Measurements from ENCODE around the gene ZSWIM1. TPM values are rescaled to one million over a fixed set of nuclear protein-coding genes. Genes with fewer than 3 reads are reported as not detected.

The ZSWIM1 gene
- total RNA-seq (2014; rRNA removed; shearing (Covaris generic)), result 20.5 and 23.2 TPM in 2 replicates

GRCh38 chr20:45880988-45881788 lies at the start of gene ZSWIM1:
Gene ZSWIM1, plus strand, starts transcription at chr20:45881227. Its CDS starts 1,366 bp downstream, at chr20:45882593.
- peak; percentile 100 for DNase-seq
- peak within 1 kb of the TSS; percentile 43 for H3K27ac ChIP-seq
- H3K36me3 ChIP-seq, result peaks cover 13% of the 10 kb centered on the region
- H3K9me3 ChIP-seq (replicated peaks), result no peaks in the 10 kb centered on the region
- no peaks in the 10 kb centered on the region for H3K27me3 ChIP-seq
- H3K4me1 ChIP-seq, result peaks cover 9% of the 10 kb centered on the region
- peak within 1 kb of the TSS; percentile 68 for H3K4me3 ChIP-seq

DNA sequence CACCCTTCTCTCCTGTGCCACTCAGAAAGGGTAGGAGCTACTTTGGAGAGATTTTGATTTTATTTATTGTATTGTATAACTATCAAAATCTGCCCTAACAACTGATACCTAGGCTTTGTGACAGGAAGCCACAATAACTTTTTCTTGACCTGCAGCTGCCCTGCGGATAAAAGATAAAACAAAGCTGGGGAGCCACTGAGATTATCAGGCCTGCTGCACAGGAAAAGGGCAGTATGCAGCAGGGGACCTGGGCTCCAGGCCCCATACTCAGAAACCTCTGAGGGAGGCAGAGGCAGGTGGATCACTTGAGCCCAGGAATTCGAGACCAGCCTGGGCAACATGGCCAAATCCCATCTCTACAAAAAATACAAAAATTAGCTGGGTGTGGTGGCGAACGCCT lies 48.4 kb upstream of the ZSWIM1 start:
- H3K36me3 ChIP-seq, result no peaks in the 10 kb centered on the region
- H3K9me3 ChIP-seq (replicated peaks), result no peaks in the 10 kb centered on the region
- H3K27ac ChIP-seq, result no peak overlapping the region
- no peaks in the 10 kb centered on the region for H3K27me3 ChIP-seq
- H3K4me3 ChIP-seq, result no peak overlapping the region
- no peak for DNase-seq
- peaks cover 39% of the 10 kb centered on the region for H3K4me1 ChIP-seq

DNA sequence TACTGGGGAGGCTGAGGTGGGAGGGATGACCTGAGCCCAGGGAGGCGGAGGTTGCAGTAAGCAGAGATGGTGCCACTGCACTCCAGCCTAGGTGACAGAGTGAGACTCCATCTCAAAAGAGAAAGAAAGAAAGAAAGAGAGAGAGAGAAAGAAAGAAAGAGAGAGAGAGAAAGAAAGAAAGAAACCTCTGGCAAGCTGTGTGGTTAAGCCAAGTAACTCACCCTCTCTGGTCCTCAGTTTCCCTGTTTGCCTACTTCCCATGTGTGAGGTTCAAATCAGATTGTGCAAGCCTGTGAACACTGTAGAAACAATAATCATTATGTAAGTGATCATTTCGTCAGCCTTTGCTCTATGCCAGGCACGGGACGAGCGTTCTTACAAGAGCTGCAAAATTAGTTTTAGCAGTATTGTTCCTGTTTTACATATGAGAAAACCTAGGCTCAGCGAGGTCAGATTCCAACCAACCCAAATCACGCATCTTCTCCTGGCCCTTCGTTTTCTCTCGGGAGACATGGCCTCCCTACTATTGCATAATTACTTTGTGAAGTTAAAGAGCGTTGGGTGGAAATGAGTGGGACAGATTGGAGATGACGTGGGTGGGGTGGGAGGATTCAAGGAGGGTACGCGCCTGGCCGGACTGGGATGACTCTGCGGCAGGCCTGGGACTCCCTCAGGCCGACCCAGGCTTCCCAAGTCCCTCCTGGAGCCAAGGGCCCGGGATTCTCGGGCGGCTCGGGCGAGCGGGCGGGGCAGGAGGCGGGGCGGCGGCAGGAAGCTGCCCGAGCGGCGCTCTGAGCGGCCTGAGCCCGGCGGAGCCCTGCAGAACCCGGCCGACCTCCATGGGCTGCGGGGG lies 47.8 kb upstream of the ZSWIM1 start, which contains the start of gene SNX21:
Gene SNX21 (plus strand): TSS at position 770 of the 853 bp plus-strand sequence. CDS start 121 bp downstream, outside the sequence.
- peak within 1 kb of the TSS; percentile 21; the same call in 1 of the 2 replicates for H3K27ac ChIP-seq
- peak; percentile 93 to 94 for DNase-seq
- H3K36me3 ChIP-seq, result no peaks in the 10 kb centered on the region
- peaks cover 32% of the 10 kb centered on the region for H3K4me1 ChIP-seq
- H3K27me3 ChIP-seq, result no peaks in the 10 kb centered on the region
- H3K4me3 ChIP-seq, result peak within 1 kb of the TSS; percentile 64
- no peaks in the 10 kb centered on the region for H3K9me3 ChIP-seq (replicated peaks)

DNA sequence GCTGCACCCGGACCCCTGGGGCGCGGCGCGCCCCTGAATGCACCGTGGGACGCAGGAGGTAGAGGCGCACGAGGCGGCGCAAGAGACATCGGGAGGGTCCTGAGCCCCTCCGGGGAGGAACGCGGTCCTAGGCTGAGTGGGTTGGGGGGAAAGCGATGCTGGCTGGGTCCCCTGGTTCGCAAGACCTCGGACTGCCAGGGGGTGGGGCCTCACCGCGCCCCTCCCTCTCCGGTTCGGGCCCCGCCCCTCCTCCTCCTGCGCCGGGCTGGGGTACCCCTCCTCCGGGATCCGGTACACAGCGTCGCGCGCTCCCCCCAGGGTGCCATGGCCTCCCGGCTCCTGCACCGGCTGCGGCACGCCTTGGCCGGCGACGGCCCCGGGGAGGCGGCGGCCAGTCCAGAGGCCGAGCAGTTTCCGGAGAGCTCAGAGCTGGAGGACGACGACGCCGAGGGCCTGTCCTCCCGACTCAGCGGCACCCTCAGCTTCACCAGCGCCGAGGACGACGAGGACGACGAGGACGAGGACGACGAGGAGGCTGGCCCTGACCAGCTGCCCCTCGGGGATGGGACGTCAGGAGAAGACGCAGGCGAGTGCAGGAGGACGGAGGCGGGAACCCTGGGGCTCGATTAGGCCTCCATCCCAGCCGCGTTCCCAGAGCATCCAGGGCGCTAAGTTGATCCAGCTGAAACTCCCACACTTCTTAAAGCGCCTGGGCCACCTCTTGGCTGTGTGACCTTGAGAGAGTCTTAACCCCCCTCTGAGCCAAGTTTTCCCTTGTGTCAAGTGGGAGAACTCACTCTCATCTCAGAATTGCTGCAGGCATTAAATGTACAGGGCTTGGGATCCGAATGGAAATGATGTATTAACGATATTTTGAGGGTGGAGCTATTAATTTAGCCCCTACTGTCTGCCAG lies 46.9 kb upstream of the ZSWIM1 start:
- H3K4me1 ChIP-seq, result peaks cover 25% of the 10 kb centered on the region
- peak overlapping the region; percentile 21; the same call in 1 of the 2 replicates for H3K27ac ChIP-seq
- H3K9me3 ChIP-seq (replicated peaks), result no peaks in the 10 kb centered on the region
- H3K27me3 ChIP-seq, result no peaks in the 10 kb centered on the region
- H3K36me3 ChIP-seq, result no peaks in the 10 kb centered on the region
- DNase-seq, result peak; percentile 81 to 87
- H3K4me3 ChIP-seq, result peak overlapping the region; percentile 64

DNA sequence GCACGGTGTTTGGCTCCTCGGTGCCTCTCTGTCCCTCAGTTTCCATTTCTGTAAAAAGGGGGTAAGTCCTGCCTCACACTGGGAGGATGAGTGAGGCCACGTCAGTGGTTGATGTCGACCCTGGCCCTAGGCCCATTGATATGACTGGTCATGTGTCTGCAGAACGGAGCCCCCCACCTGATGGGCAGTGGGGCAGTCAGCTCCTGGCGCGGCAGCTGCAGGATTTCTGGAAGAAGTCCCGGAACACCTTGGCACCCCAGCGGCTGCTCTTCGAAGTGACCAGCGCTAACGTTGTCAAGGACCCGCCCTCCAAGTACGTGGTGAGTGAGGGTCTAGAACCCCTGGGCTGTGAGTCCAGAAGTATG lies 46.2 kb upstream of the ZSWIM1 start:
- Histone ChIP-seq H3K4me1 (peaks cover 21% of the 10 kb centered on the region), H3K27me3 (no peaks in the 10 kb centered on the region), H3K9me3 (replicated peaks) (no peaks in the 10 kb centered on the region), H3K27ac (no peak overlapping the region), H3K4me3 (no peak overlapping the region), H3K36me3 (no peaks in the 10 kb centered on the region)
- no peak for DNase-seq

- no peaks in the 10 kb centered on the region for H3K27me3 ChIP-seq
- H3K4me1 ChIP-seq, result peaks cover 21% of the 10 kb centered on the region
- H3K27ac ChIP-seq, result no peak overlapping the region
- no peak for DNase-seq
- no peaks in the 10 kb centered on the region for H3K9me3 ChIP-seq (replicated peaks)
- H3K36me3 ChIP-seq, result no peaks in the 10 kb centered on the region
- H3K4me3 ChIP-seq, result no peak overlapping the region
Observed at GRCh38 chr20:45835329-45835765, 45.7 kb upstream of the ZSWIM1 start.

DNA sequence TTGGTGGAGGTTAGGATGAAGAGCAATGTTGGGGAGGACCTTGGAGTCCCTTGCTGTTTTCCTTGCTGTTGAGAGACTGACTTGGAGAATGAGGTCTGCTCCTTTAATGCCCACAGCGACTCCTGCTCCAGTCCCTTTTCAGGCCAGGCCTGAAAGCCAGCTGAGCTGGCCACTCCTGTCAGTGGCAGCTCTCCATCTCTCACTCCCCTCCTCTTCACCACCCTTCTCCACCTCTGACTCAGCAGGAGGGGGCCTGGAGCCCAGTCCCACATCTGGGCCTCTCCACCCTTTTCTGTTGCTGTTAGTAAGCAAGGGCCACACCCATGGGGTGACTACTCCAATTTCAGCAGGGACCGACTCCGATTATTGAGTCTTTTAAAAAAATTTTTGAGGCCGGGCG lies 45.2 kb upstream of the ZSWIM1 start:
- DNase-seq, result no peak
- Histone ChIP-seq H3K27me3 (no peaks in the 10 kb centered on the region), H3K36me3 (no peaks in the 10 kb centered on the region), H3K4me3 (no peak overlapping the region), H3K27ac (no peak overlapping the region), H3K9me3 (replicated peaks) (no peaks in the 10 kb centered on the region), H3K4me1 (peaks cover 21% of the 10 kb centered on the region)

- DNase-seq, result no peak
- no peak overlapping the region for H3K4me3 ChIP-seq
Observed at GRCh38 chr20:45836841-45837240, 44.2 kb upstream of the ZSWIM1 start.

DNA sequence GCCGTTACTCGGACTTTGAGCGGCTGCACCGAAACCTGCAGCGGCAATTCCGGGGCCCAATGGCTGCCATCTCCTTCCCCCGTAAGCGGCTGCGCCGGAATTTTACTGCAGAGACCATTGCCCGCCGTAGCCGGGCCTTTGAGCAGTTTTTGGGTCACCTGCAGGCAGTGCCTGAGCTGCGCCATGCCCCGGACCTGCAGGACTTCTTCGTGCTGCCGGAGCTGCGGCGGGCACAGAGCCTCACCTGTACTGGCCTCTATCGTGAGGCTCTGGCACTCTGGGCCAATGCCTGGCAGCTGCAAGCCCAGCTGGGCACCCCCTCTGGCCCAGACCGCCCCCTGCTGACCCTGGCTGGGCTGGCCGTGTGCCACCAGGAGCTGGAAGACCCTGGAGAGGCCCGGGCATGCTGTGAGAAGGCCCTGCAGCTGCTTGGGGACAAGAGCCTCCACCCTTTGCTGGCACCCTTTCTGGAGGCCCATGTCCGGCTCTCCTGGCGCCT lies 40.3 kb upstream of the ZSWIM1 start:
- no peak for DNase-seq
- no peaks in the 10 kb centered on the region for H3K9me3 ChIP-seq (replicated peaks)
- no peaks in the 10 kb centered on the region for H3K27me3 ChIP-seq
- no peak overlapping the region for H3K27ac ChIP-seq
- peaks cover 8% of the 10 kb centered on the region for H3K36me3 ChIP-seq
- peaks cover 11% of the 10 kb centered on the region; the same call in 1 of the 2 replicates for H3K4me1 ChIP-seq
- H3K4me3 ChIP-seq, result no peak overlapping the region

More at GRCh38 chr20:45836841-45837240, 44.2 kb upstream of the ZSWIM1 start:
- Histone ChIP-seq H3K9me3 (replicated peaks) (no peaks in the 10 kb centered on the region), H3K4me1 (peaks cover 21% of the 10 kb centered on the region), H3K27me3 (no peaks in the 10 kb centered on the region), H3K27ac (no peak overlapping the region), H3K36me3 (peaks cover 4% of the 10 kb centered on the region; the same call in 1 of the 2 replicates)

DNA sequence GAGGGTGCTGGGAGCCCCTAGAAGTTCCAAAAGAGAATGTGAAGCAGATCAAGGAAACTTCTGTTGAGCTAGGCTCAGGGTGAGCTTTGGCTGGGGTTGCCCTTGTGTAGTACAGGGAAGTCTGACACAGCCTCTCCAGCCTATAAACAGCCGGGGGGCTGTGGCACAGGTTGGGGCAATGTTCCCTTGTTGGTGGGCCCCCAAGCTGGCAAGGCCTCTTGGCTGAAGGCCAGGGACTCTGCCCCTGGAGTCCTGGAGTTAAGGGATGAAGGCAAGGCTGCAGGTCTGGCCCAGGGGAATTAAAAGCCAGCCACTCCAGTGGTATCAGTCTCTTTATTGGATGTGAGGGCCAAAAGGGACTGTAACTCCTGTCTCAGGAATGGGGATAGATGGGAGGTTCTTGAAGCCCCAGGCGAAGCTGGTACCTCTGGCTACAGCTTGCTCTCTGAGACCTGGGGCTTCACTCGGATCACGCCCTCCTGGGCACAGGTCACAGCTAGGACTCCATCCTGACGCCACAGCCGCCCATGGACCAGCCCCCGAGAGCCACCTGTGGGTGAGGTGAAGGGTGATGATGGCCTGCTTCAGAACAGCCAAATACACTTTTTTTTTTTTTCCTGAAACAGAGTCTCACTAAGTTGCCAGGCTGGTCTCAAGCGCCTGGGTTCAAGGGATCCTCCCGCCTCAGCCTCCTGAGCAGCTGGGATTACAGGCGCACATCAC lies 39.5 kb upstream of the ZSWIM1 start:
- Histone ChIP-seq H3K4me1 (peaks cover 8% of the 10 kb centered on the region; the same call in 1 of the 2 replicates), H3K36me3 (peaks cover 8% of the 10 kb centered on the region), H3K9me3 (replicated peaks) (no peaks in the 10 kb centered on the region)

DNA sequence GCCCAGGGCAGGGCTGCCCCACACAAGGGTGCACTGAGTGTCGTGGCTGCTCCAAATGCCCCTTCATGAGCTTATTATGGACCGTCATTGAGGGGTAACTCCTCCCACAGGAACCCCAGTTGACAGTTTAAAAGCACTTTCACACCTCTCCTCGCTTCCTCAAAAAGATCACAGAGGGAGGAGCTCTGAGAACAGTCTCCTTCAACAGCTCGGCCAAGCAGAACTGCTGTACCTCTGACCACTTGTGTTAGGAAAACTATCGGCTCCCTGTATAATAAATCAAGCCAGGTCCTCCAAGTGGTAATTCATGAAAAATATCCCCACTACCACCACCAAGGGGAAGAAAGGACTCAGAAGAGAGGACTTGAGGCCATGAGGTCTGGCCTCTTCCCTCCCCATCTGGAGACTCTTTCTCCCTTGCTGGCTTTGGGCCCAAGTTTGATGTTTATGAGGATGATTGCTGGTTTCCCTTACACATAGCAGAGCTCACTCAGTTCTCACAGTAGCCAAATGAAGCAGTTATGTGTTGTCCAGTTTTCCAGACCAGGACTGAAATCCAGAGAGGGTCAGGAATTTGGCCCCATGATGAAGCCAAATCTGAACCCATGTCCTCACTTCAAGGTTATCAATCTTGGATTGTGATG lies 38.7 kb upstream of the ZSWIM1 start:
- no peak overlapping the region for H3K4me3 ChIP-seq
- H3K27ac ChIP-seq, result no peak overlapping the region
- H3K9me3 ChIP-seq (replicated peaks), result no peaks in the 10 kb centered on the region
- H3K27me3 ChIP-seq, result no peaks in the 10 kb centered on the region
- DNase-seq, result no peak
- peaks cover under 1% of the 10 kb centered on the region; the same call in 1 of the 2 replicates for H3K4me1 ChIP-seq
- peaks cover 8% of the 10 kb centered on the region for H3K36me3 ChIP-seq

More for the DNA sequence above, 39.5 kb upstream of the ZSWIM1 start:
- no peak for DNase-seq
- Histone ChIP-seq H3K27me3 (no peaks in the 10 kb centered on the region), H3K4me3 (no peak overlapping the region), H3K27ac (no peak overlapping the region)

GRCh38 chr20:45843506-45843905 lies 37.5 kb upstream of the ZSWIM1 start:
- Histone ChIP-seq H3K9me3 (replicated peaks) (no peaks in the 10 kb centered on the region), H3K4me3 (no peak overlapping the region), H3K27ac (no peak overlapping the region), H3K4me1 (no peaks in the 10 kb centered on the region), H3K27me3 (no peaks in the 10 kb centered on the region), H3K36me3 (peaks cover 8% of the 10 kb centered on the region)
- DNase-seq, result no peak

- DNase-seq, result no peak
- H3K36me3 ChIP-seq, result peaks cover 8% of the 10 kb centered on the region
- no peak overlapping the region for H3K4me3 ChIP-seq
- no peaks in the 10 kb centered on the region for H3K9me3 ChIP-seq (replicated peaks)
- no peaks in the 10 kb centered on the region for H3K27me3 ChIP-seq
- no peaks in the 10 kb centered on the region for H3K4me1 ChIP-seq
- H3K27ac ChIP-seq, result no peak overlapping the region
Observed at GRCh38 chr20:45845452-45845851, 35.6 kb upstream of the ZSWIM1 start.
